ENCODE results near the gene CDH23.

The CDH23 gene

GRCh38 chr10:71567006-71567405 is 170.3 kb downstream of the CDH23 start:
- ChIA-PET POLR2A (ENCODE audit: low non-redundant PET) (no interaction called here), CTCF (interaction anchor here (4.7 kb wide), 1 partner anchor 182 kb away, joined by 28 read pairs; no protein-coding TSS in a partner anchor)
- no peak for TF ChIP-seq CTCF (conservative IDR thresholded peaks at IDR 0.05; ENCODE audit: low read depth)
- no peak overlapping the region for H3K27ac ChIP-seq
- no peak for DNase-seq (ENCODE audit: low spot score)

- CTCF ChIA-PET = interaction anchor here (0.7 to 4.7 kb wide), 9 partner anchors 8 to 251 kb away, joined by 3 to 28 read pairs (median 6); partner anchors contain the start of gene SLC29A3
- TF ChIP-seq CTCF (conservative IDR thresholded peaks at IDR 0.05; ENCODE audit: low read depth) = no peak
- no peak for DNase-seq (ENCODE audit: low spot score)
- POLR2A ChIA-PET (ENCODE audit: low non-redundant PET) = no interaction called here
- no peak overlapping the region for H3K27ac ChIP-seq
Observed at GRCh38 chr10:71568896-71569492, 172.3 kb downstream of the CDH23 start.

- TF ChIP-seq CTCF (conservative IDR thresholded peaks at IDR 0.05; ENCODE audit: low read depth) = peak; percentile 79
- no peak overlapping the region for H3K27ac ChIP-seq
- POLR2A ChIA-PET (ENCODE audit: low non-redundant PET) = no interaction called here
- peak; percentile 78 for DNase-seq (ENCODE audit: low spot score)
- CTCF ChIA-PET = interaction anchor here (0.5 to 4.7 kb wide), 37 partner anchors 9 to 1876 kb away, joined by 3 to 28 read pairs (median 4); partner anchors contain the start of genes SLC29A3 and VSIR
Observed at GRCh38 chr10:71569775-71570588, 173.3 kb downstream of the CDH23 start.

GRCh38 chr10:71571460-71572175 is 174.9 kb downstream of the CDH23 start:
- CTCF ChIA-PET = interaction anchor here (0.5 to 4.7 kb wide), 6 partner anchors 9 to 1587 kb away, joined by 5 to 28 read pairs (median 7); partner anchors contain the start of gene SLC29A3
- H3K27ac ChIP-seq = no peak overlapping the region
- POLR2A ChIA-PET (ENCODE audit: low non-redundant PET) = no interaction called here
- DNase-seq (ENCODE audit: low spot score) = no peak
- no peak for TF ChIP-seq CTCF (conservative IDR thresholded peaks at IDR 0.05; ENCODE audit: low read depth)

GRCh38 chr10:71572962-71573361 is 176.2 kb downstream of the CDH23 start:
- CTCF ChIA-PET = no interaction called here
- no peak for DNase-seq (ENCODE audit: low spot score)
- H3K27ac ChIP-seq = no peak overlapping the region
- no peak for TF ChIP-seq CTCF (conservative IDR thresholded peaks at IDR 0.05; ENCODE audit: low read depth)
- POLR2A ChIA-PET (ENCODE audit: low non-redundant PET) = interaction anchor here (0.8 kb wide), 1 partner anchor 133 kb away, joined by 4 read pairs; no protein-coding TSS in a partner anchor

All from RWPE1 (cell line).